K562 (cell line): ENCODE data around the gene DBP. TPM values are rescaled to one million over a fixed set of nuclear protein-coding genes. Genes with fewer than 3 reads are reported as not detected.

ENCODE experiments used
- E2F6 ChIP-seq, 2 experiments: IDR thresholded peaks; 2 replicates each; pipeline ENCODE4 v1.6.1; 2011; ENCODE audit warnings: borderline replicate concordance in 1 of 2, control low read depth in 1 of 2, low read depth in 1 of 2, low read length in 1 of 2, mild to moderate bottlenecking in 1 of 2, mixed read lengths in 1 of 2, moderate library complexity in 1 of 2; ENCODE audit not compliant: insufficient read depth in 1 of 2, insufficient read length in 1 of 2, poor library complexity in 1 of 2, severe bottlenecking in 1 of 2; ENCODE audit errors: extremely low read depth in 1 of 2
- E2F8 ChIP-seq: fragments of 450-650 bp; IDR thresholded peaks from 2 replicates; pipeline ENCODE4 v1.7.1; 2018; ENCODE audit warnings: mild to moderate bottlenecking, low read depth; ENCODE audit not compliant: partially characterized antibody
- KHSRP ChIP-seq: fragments of 450-650 bp; IDR thresholded peaks from 2 replicates; pipeline ENCODE4 v1.6.1; 2017
- NONO ChIP-seq, 2 experiments: fragments of 200-400 bp in 1 of 2; fragments of 450-650 bp in 1 of 2; formaldehyde crosslinking in 1 of 2; IDR thresholded peaks; 2 replicates each; pipeline ENCODE4 v1.6.1; 2017; ENCODE audit warnings: low read depth in 2 of 2, mild to moderate bottlenecking in 2 of 2, moderate library complexity in 2 of 2, low read length in 1 of 2
- RUNX1 ChIP-seq: sonication (generic); IDR thresholded peaks from 2 replicates; pipeline ENCODE4 v1.6.1; 2016; ENCODE audit warnings: antibody characterized with exemption, low read depth
- TCF3 ChIP-seq: sonication (generic); formaldehyde crosslinking; IDR thresholded peaks from 2 replicates; pipeline ENCODE4 v1.4.0; 2020; ENCODE audit warnings: mild to moderate bottlenecking, missing genetic modification reagents
- ZBED1 ChIP-seq: IDR thresholded peaks from 2 replicates; pipeline ENCODE4 v1.6.1; 2014
- ZC3H8 ChIP-seq: fragments of 450-650 bp; IDR thresholded peaks from 2 replicates; pipeline ENCODE4 v1.6.1; 2017
- ZNF217 ChIP-seq: sonication (generic); formaldehyde crosslinking; IDR thresholded peaks from 2 replicates; pipeline ENCODE4 v1.8.0; 2022; ENCODE audit warnings: mild to moderate bottlenecking, missing genetic modification reagents
- ZNF717 ChIP-seq: fragments of 250-450 bp; sonication (Bioruptor Pico); IDR thresholded peaks from 2 replicates; pipeline ENCODE4 v1.5.0; 2021
- ZNF79 ChIP-seq: fragments of 250-450 bp; sonication (Bioruptor Pico); IDR thresholded peaks from 2 replicates; pipeline ENCODE4 v1.4.0; 2020; ENCODE audit warnings: low read depth, mild to moderate bottlenecking, moderate library complexity
- polyA plus RNA-seq, 8 experiments: library from polyadenylated mRNA; depleted of rRNA in 4 of 8; stranded (reverse) in 5 of 8; unstranded in 3 of 8; fragments of >200 nt; fragmentation: Nextera tagmentation in 2 of 8; fragmentation: Illumina TruSeq in 1 of 8; extraction: Ambion mirVana in 2 of 8; extraction: Trizol in 1 of 8; gene quantifications; 2 replicates each; pipeline versions ENCODE4 v1.2.1 to v1.2.3, GENCODE V29; 2011 to 2014; ENCODE audit warnings: inconsistent platforms in 1 of 8, missing spikeins in 1 of 8
- total RNA-seq, 7 experiments: library from RNA; depleted of rRNA in 6 of 7; stranded (reverse); fragments of >200 nt in 6 of 7; fragmentation: Illumina TruSeq in 2 of 7; extraction: Trizol in 2 of 7; gene quantifications; 2 replicates each; pipeline versions ENCODE4 v1.2.1 to v1.2.3, GENCODE V29; 2011 to 2021; ENCODE audit warnings: low replicate concordance in 1 of 7
- TF ChIP-seq, protein P1 (sequence below): sonication (generic); formaldehyde crosslinking; IDR thresholded peaks from 2 replicates; pipeline ENCODE4 v1.8.0; 2022; ENCODE audit warnings: missing genetic modification reagents, mild to moderate bottlenecking, borderline replicate concordance
- TF ChIP-seq, protein P2 (sequence below), 2 experiments: fragments of 250-450 bp in 1 of 2; fragments of 450-650 bp in 1 of 2; sonication (Bioruptor Pico) in 1 of 2; IDR thresholded peaks; 2 replicates each; pipeline versions ENCODE4 v1.6.1 to v1.8.0; 2016 to 2021; ENCODE audit warnings: mild to moderate bottlenecking in 2 of 2, moderate library complexity in 2 of 2, missing compliant biosample characterization in 1 of 2, missing genetic modification characterization in 1 of 2

DBP gene
- total and polyA plus RNA-seq, 9 of the 15 experiments (the other 6 are each of a cell fraction or from before 2014, with no cell fraction given): 0.25 to 5.5 (median 1.8) TPM

DNA sequence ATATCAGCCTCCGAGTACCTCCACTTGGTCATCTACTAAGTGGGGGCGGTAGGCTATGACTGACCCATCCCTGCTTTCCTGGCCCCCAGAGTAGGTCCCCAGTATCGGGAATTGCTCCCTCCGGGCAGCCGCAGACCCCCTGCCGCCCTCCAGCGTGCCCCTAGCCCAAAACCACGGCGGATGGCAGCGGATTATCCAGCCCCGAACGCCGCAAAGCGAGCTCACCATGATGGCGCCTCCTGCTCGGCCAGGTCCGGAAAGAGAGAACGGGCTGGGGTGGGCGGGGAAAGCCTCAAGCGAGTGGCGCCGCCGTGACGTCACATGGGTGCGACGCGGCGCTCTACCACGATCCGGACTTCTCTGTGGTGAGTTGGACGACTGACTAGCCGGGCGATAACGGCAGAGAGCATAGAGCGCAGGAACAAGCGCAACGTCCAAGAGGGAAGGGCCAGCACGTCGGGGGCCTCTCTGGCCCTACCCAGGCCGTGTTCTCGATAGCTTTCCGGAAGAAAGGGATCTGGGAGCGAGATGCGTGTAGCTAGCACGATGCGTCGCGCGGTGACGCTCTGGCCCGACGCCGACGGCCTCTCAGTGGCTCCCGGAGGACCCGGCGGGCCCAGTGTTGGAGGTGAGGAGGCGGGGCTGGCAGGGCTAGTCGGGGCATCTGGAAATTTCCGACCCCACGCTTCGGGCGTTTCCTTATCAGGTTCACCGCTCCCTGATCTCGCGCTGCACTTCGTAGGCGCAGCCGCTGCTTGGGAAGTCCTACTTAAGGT lies 18.1 kb downstream of the DBP start, which contains the start of the genes RPL18 and SPHK2 (continued):
- TF ChIP-seq, protein P1, sequence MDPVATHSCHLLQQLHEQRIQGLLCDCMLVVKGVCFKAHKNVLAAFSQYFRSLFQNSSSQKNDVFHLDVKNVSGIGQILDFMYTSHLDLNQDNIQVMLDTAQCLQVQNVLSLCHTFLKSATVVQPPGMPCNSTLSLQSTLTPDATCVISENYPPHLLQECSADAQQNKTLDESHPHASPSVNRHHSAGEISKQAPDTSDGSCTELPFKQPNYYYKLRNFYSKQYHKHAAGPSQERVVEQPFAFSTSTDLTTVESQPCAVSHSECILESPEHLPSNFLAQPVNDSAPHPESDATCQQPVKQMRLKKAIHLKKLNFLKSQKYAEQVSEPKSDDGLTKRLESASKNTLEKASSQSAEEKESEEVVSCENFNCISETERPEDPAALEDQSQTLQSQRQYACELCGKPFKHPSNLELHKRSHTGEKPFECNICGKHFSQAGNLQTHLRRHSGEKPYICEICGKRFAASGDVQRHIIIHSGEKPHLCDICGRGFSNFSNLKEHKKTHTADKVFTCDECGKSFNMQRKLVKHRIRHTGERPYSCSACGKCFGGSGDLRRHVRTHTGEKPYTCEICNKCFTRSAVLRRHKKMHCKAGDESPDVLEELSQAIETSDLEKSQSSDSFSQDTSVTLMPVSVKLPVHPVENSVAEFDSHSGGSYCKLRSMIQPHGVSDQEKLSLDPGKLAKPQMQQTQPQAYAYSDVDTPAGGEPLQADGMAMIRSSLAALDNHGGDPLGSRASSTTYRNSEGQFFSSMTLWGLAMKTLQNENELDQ (CRISPR knock-in tag): no peak
- TF ChIP-seq, protein P2, sequence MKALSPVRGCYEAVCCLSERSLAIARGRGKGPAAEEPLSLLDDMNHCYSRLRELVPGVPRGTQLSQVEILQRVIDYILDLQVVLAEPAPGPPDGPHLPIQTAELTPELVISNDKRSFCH (CRISPR knock-in tag; IDR thresholded peaks at IDR 0.05): no peak
- TF ChIP-seq, protein P2 (tag; IDR thresholded peaks at IDR 0.05): peak; percentile 48; the same call in 1 of the 2 replicates
- TF ChIP-seq E2F8: peak; percentile 94
- TF ChIP-seq ZC3H8: no peak
- TF ChIP-seq ZNF217 (CRISPR knock-in tag): no peak
- TF ChIP-seq ZNF79 (CRISPR knock-in tag): no peak
- TF ChIP-seq ZNF717 (CRISPR knock-in tag): no peak
- peak; percentile 82 for TF ChIP-seq ZBED1
- no peak for TF ChIP-seq NONO (IDR thresholded peaks at IDR 0.05; ENCODE audit: low read depth in 2 of 2, low read length in 1 of 2)
- TF ChIP-seq TCF3 (CRISPR knock-in tag): peak; percentile 43; the same call in 1 of the 2 replicates
- peak; percentile 93 for TF ChIP-seq KHSRP
- no peak for TF ChIP-seq RUNX1
- TF ChIP-seq E2F6 (IDR thresholded peaks at IDR 0.05; ENCODE audit: borderline replicate concordance in 1 of 2, extremely low read depth in 1 of 2, insufficient read depth in 1 of 2, insufficient read length in 1 of 2, low read depth in 1 of 2, low read length in 1 of 2, poor library complexity in 1 of 2, severe bottlenecking in 1 of 2): peak; percentile 74 to 79
